Measurements from ENCODE around the gene PDRG1.
"Not testable (repeated sequence)": the region's sequence is repeated elsewhere in the genome, so short reads cannot be mapped to it uniquely, and the experiment has no call there.

PDRG1 gene

DNA sequence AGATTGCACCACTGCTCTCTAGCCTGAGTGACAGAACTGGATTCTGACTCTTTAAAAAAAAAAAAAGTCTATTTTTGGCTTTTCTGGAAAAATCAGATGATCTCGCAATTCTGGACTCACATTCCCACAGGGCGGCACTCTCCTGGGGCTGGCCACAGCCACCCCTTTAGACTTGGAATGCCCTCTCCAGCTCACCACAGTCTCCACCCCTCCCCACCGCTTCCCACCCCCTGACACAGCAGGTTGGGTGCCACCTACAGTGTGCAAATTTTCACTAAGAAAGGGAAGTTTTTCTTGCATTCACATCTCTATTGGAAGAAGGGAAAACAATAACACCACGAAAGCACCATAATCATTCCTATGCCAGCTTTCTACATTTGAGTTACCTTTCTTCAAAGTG is 15.4 kb downstream of the PDRG1 start:
- DNase-seq (ENCODE audit: extremely low read depth, low read depth), result no peak
- TF ChIP-seq, protein P1, sequence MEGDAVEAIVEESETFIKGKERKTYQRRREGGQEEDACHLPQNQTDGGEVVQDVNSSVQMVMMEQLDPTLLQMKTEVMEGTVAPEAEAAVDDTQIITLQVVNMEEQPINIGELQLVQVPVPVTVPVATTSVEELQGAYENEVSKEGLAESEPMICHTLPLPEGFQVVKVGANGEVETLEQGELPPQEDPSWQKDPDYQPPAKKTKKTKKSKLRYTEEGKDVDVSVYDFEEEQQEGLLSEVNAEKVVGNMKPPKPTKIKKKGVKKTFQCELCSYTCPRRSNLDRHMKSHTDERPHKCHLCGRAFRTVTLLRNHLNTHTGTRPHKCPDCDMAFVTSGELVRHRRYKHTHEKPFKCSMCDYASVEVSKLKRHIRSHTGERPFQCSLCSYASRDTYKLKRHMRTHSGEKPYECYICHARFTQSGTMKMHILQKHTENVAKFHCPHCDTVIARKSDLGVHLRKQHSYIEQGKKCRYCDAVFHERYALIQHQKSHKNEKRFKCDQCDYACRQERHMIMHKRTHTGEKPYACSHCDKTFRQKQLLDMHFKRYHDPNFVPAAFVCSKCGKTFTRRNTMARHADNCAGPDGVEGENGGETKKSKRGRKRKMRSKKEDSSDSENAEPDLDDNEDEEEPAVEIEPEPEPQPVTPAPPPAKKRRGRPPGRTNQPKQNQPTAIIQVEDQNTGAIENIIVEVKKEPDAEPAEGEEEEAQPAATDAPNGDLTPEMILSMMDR (IDR thresholded peaks at IDR 0.05; ENCODE audit: low read depth, low read length), result no peak

DNA sequence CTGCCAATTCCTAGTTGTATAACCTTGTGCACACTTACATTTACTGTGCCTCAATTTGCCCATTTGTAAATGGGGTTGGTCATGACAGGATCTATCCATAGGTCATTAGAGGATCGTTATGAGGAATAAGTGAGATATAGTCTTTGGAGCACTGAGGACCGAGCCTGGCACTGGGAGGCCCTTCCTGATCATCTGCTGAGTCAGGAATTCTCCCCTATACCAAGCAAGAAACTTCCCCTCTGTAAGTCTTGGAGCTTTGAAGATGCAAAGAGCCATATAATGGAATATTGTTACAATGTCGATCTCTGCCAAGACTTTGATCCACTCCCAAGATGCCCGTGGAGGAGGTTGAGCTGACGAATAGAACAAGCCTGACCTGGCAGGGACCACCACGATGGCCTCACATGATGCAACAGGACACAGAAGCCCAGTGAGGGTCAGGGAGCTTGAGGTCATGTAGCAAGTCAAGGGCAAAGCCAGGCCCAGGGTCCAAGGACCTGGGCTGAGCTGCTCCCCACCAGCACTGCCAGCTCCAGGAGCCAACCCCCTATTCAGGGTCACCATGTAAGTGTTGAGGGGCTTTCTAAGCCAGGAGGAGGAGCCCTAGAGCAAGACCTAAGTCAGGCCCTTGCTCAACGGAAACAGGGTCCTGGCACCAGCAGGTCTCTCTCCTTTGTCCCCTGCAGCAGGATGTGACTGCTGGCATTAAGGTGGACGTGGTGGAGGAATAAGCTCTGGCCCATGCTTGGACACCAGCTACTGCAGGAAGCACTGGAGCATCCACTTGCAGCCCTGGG is 16.7 kb downstream of the PDRG1 start:
- DNase-seq (ENCODE audit: extremely low read depth, low read depth), result no peak
- TF ChIP-seq, protein P1 (IDR thresholded peaks at IDR 0.05; ENCODE audit: low read depth, low read length), result no peak

DNA sequence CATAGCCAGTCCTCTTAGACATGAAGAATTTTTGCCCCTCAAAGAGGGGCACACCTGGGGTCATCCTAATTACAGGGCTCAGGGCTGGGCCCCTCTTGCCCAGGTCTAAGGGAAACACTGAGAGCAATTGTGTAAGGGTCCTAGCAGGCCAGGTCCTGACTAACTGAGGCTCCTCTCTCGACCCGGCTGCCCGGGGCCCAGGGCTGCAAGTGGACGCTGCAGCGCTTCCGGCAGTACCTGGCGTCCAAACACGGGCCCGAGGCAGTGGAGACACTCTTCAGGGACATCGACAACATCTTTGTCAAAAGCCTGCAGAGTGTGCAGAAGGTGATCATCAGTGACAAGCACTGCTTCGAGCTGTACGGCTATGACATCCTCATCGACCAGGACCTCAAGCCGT is 17.4 kb downstream of the PDRG1 start:
- TF ChIP-seq, protein P1 (IDR thresholded peaks at IDR 0.05; ENCODE audit: low read depth, low read length), result no peak
- DNase-seq (ENCODE audit: extremely low read depth, low read depth), result no peak

DNA sequence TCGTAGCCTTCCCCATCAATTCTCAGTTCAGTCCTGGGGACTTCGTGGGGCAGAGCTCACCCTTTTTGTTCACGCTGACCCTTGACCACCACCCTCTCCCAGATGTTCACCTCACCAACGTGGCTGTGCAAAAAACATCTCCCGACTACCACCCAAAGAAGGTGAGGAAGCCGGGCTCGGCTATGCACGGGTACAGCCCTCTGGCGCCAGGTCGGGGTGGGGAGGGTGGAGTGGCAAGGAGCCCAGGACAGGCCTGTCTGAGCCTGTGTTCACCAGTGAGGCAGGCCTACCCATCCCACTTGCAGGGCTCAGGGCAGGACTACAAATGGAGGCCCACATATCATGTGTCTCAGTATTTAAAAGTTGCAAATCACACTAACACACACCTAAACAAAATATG is 18.1 kb downstream of the PDRG1 start:
- DNase-seq (ENCODE audit: extremely low read depth, low read depth), result no peak
- TF ChIP-seq, protein P1 (IDR thresholded peaks at IDR 0.05; ENCODE audit: low read depth, low read length), result no peak

DNA sequence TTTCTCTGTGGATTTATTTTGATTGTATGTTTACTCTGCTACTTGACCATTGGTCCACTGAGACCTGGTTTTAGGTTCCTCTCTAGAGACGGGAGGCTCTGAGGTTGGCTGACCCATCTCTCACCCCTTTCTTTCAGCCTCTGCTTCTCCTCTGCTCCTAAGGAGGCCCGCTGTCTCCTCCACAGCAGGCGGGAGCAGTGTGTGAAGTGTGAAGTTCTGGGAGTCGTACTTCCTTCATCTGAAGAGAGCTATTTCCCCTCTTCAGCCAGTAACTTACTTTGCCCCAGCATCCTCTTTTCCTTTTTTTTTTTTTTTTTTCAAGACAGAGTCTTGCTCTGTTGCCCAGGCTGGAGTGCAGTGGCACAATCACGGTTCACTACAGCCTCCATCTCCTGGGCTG is 21.1 kb downstream of the PDRG1 start:
- DNase-seq (ENCODE audit: extremely low read depth, low read depth), result no peak
- TF ChIP-seq, protein P1 (IDR thresholded peaks at IDR 0.05; ENCODE audit: low read depth, low read length), result no peak

DNA sequence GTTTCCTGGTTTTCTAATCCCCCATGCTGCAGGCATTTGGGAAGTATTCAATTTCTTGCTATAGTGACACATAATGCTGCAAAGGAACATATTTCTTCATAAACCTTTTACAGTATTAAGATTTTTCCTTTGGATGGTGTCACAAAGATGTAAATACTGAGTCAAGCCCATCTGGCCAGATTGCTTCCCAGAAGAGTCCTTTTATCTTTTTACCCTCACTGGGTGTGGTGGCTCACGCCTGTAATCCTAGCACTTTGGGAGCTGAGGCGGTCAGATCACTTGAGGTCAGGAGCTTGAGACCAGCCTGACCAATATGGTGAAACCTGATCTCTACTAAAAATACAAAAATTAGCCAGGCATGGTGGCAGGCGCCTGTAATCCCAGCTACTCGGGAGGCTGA is 22.2 kb downstream of the PDRG1 start:
- not testable (repeated sequence) for DNase-seq (ENCODE audit: extremely low read depth, low read depth)

DNA sequence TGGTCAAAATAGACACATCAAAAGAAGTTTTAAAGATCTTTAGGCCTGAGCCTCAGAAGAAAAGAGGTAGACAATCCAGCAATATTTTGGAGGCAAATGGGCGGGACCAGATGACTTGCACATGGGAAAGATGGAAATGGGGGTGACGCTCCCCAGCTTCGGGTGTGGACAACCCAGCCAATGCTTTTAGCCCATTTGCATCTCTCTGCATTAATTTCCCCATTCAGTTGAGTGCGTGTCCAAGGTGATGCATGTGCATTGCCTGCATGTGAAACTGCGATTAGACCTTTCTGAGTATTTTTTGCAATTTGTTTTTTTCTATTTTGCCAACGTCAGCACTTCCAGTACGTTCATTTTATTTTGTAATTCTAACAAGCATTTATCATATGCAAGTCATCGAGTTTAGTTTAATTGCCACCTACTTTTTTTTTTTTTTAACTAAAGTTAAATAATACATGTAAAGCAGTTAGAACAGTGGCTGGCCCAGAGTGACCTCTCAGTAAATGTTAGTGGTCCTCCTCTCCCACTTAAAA is 24.2 kb downstream of the PDRG1 start:
- DNase-seq (ENCODE audit: extremely low read depth, low read depth), result no peak
- TF ChIP-seq, protein P1 (IDR thresholded peaks at IDR 0.05; ENCODE audit: low read depth, low read length), result no peak

DNA sequence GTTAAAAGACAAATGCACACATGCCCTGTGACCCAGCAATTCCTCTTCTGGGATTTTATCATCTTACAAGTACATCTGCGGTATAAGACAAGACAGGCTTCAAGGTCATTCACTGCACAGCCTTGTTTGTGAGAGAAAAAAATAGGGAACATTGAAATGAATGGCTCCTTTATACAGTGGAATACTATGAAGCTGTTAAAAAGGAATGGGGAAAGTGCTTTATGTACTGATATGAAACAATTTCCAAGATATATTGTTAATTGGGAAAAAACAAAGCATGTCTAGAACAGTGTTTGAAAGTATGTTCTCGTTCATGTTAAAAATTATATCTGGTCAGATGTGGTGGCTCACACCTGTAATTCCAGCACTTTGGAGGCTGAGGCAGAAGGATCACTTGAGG is 25.4 kb downstream of the PDRG1 start:
- DNase-seq (ENCODE audit: extremely low read depth, low read depth), result no peak
- TF ChIP-seq, protein P1 (IDR thresholded peaks at IDR 0.05; ENCODE audit: low read depth, low read length), result no peak
